DND-41 (cell line): ENCODE measurements around the gene GDA.

Experiments
- EZH2 ChIP-seq: IDR thresholded peaks from 3 replicates; pipeline ENCODE4 v1.6.1; 2012; ENCODE audit warnings: borderline replicate concordance, low read depth, mild to moderate bottlenecking, moderate library complexity, low read length, inconsistent platforms; ENCODE audit not compliant: severe bottlenecking
- TF ChIP-seq, protein P1 (sequence below): IDR thresholded peaks from 2 replicates; pipeline ENCODE4 v1.5.1; 2012; ENCODE audit warnings: borderline replicate concordance, low read length, moderate library complexity, mild to moderate bottlenecking; ENCODE audit not compliant: poor library complexity, severe bottlenecking; ENCODE audit errors: extremely low read depth

DNA sequence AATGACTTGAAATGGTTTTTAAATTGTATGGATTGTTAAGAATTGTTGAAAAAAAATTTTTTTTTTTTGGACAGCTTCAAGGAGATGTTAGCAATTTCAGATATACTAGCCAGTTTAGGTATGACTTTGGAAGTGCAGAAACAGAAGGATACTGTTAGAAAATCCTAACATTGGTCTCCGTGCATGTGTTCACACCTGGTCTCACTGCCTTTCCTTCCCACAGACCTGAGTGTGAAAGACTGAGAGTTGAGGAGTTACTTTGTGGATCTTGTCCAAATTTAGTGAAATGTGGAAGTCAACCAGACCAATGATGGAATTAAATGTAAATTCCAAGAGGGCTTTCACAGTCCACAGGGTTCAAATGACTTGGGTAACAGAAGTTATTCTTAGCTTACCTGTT lies 102.3 kb downstream of the GDA start:
- TF ChIP-seq, protein P1, sequence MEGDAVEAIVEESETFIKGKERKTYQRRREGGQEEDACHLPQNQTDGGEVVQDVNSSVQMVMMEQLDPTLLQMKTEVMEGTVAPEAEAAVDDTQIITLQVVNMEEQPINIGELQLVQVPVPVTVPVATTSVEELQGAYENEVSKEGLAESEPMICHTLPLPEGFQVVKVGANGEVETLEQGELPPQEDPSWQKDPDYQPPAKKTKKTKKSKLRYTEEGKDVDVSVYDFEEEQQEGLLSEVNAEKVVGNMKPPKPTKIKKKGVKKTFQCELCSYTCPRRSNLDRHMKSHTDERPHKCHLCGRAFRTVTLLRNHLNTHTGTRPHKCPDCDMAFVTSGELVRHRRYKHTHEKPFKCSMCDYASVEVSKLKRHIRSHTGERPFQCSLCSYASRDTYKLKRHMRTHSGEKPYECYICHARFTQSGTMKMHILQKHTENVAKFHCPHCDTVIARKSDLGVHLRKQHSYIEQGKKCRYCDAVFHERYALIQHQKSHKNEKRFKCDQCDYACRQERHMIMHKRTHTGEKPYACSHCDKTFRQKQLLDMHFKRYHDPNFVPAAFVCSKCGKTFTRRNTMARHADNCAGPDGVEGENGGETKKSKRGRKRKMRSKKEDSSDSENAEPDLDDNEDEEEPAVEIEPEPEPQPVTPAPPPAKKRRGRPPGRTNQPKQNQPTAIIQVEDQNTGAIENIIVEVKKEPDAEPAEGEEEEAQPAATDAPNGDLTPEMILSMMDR, result no peak
- no peak for TF ChIP-seq EZH2
